Osteocyte (in vitro differentiated cells): ENCODE measurements around the gene IDUA. TPM values are rescaled to one million over a fixed set of nuclear protein-coding genes. Genes with fewer than 3 reads are reported as not detected.

Experiments used
- DNase-seq: peaks from one replicate; pipeline ENCODE4 v3.0.0; 2021; ENCODE audit warnings: mixed read lengths; ENCODE audit not compliant: unreplicated experiment; ENCODE audit errors: extremely low spot score
- H3K27ac Mint-ChIP-seq: one replicate; pipeline ENCODE4 v1.8.0; 2021; ENCODE audit warnings: mild to moderate bottlenecking, mixed read lengths; ENCODE audit not compliant: unreplicated experiment
- H3K27me3 Mint-ChIP-seq: one replicate; pipeline ENCODE4 v1.8.0; 2021; ENCODE audit warnings: mixed read lengths; ENCODE audit not compliant: unreplicated experiment
- H3K36me3 Mint-ChIP-seq: one replicate; pipeline ENCODE4 v1.8.0; 2021; ENCODE audit warnings: mixed read lengths; ENCODE audit not compliant: unreplicated experiment
- H3K4me1 Mint-ChIP-seq: one replicate; pipeline ENCODE4 v1.8.0; 2021; ENCODE audit warnings: mixed read lengths; ENCODE audit not compliant: unreplicated experiment
- H3K4me3 Mint-ChIP-seq: one replicate; pipeline ENCODE4 v1.8.0; 2021; ENCODE audit warnings: mild to moderate bottlenecking, moderate library complexity, mixed read lengths; ENCODE audit not compliant: unreplicated experiment
- H3K9me3 Mint-ChIP-seq: one replicate; pipeline ENCODE4 v1.8.0; 2021; ENCODE audit warnings: mixed read lengths; ENCODE audit not compliant: unreplicated experiment
- total RNA-seq: library from RNA; stranded (reverse); gene quantifications from 2 replicates; pipeline ENCODE4 v1.2.1, GENCODE V29; 2021
- TF ChIP-seq, protein P1 (sequence below): fragments of 200-600 bp; sonication (generic); IDR thresholded peaks from 2 replicates; pipeline ENCODE4 v1.5.0; 2021; ENCODE audit warnings: antibody characterized with exemption, mild to moderate bottlenecking, moderate library complexity

IDUA gene
- total RNA-seq, 1 donor from 2014 or later, result 67.8 TPM

DNA sequence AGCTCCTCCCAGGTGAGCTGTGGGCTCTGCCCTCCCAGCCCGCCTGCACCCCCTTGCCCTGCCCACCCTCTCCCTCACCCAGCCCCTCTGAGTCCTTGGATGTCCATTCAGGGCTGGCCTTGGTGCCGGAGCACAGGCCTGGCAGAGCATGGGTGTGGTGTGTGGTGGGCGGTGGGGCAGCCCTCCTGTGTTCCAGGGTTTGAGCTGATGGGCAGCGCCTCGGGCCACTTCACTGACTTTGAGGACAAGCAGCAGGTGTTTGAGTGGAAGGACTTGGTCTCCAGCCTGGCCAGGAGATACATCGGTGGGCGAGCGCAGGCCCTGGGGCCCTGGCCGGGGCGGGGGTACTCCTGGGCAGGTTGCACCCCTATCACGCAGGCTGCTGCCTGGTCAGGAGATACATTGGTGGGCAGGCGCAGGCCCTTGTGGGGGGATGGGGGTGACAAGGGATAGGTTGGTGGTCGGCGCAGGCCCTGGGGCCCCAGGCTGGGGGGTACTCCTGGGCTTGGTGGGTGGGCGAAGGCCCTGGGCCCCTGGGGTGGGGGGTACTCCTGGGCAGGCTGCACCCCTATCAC lies 13.9 kb downstream of the IDUA start:
- H3K36me3 Mint-ChIP-seq, result no peaks in the 10 kb centered on the region
- H3K4me3 Mint-ChIP-seq, result no peak overlapping the region
- TF ChIP-seq, protein P1, sequence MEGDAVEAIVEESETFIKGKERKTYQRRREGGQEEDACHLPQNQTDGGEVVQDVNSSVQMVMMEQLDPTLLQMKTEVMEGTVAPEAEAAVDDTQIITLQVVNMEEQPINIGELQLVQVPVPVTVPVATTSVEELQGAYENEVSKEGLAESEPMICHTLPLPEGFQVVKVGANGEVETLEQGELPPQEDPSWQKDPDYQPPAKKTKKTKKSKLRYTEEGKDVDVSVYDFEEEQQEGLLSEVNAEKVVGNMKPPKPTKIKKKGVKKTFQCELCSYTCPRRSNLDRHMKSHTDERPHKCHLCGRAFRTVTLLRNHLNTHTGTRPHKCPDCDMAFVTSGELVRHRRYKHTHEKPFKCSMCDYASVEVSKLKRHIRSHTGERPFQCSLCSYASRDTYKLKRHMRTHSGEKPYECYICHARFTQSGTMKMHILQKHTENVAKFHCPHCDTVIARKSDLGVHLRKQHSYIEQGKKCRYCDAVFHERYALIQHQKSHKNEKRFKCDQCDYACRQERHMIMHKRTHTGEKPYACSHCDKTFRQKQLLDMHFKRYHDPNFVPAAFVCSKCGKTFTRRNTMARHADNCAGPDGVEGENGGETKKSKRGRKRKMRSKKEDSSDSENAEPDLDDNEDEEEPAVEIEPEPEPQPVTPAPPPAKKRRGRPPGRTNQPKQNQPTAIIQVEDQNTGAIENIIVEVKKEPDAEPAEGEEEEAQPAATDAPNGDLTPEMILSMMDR, result no peak
- no peak for DNase-seq
- H3K9me3 Mint-ChIP-seq, result no peaks in the 10 kb centered on the region
- H3K4me1 Mint-ChIP-seq, result peaks cover 2% of the 10 kb centered on the region
- H3K27me3 Mint-ChIP-seq, result no peaks in the 10 kb centered on the region
- no peak overlapping the region for H3K27ac Mint-ChIP-seq

- TF ChIP-seq, protein P1, result no peak
- Mint-ChIP-seq H3K27ac (no peak overlapping the region), H3K27me3 (no peaks in the 10 kb centered on the region), H3K4me1 (peaks cover 2% of the 10 kb centered on the region), H3K36me3 (no peaks in the 10 kb centered on the region), H3K4me3 (no peak overlapping the region), H3K9me3 (no peaks in the 10 kb centered on the region)
- DNase-seq, result no peak
Measured at GRCh38 chr4:1001561-1002130, 14.8 kb downstream of the IDUA start.

DNA sequence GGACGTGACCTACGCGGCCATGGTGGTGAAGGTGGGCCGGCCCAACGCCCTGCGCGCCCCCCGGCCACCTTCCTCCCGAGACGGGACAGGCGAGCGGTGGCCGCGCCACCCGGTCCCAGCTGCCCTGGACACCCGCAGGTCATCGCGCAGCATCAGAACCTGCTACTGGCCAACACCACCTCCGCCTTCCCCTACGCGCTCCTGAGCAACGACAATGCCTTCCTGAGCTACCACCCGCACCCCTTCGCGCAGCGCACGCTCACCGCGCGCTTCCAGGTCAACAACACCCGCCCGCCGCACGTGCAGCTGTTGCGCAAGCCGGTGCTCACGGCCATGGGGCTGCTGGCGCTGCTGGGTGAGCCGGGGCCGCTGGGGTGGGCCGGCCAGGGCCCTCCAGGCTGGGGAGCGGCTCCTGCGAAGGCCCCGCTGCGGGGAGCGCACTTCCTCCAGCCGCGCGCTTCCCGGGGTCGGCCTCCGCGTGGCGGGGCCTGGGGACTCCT lies 15.3 kb downstream of the IDUA start:
- H3K27me3 Mint-ChIP-seq, result peaks cover 4% of the 10 kb centered on the region
- DNase-seq, result no peak
- no peaks in the 10 kb centered on the region for H3K36me3 Mint-ChIP-seq
- H3K4me1 Mint-ChIP-seq, result no peaks in the 10 kb centered on the region
- H3K4me3 Mint-ChIP-seq, result no peak overlapping the region
- H3K27ac Mint-ChIP-seq, result no peak overlapping the region
- H3K9me3 Mint-ChIP-seq, result peaks cover 4% of the 10 kb centered on the region
- TF ChIP-seq, protein P1, result no peak

DNA sequence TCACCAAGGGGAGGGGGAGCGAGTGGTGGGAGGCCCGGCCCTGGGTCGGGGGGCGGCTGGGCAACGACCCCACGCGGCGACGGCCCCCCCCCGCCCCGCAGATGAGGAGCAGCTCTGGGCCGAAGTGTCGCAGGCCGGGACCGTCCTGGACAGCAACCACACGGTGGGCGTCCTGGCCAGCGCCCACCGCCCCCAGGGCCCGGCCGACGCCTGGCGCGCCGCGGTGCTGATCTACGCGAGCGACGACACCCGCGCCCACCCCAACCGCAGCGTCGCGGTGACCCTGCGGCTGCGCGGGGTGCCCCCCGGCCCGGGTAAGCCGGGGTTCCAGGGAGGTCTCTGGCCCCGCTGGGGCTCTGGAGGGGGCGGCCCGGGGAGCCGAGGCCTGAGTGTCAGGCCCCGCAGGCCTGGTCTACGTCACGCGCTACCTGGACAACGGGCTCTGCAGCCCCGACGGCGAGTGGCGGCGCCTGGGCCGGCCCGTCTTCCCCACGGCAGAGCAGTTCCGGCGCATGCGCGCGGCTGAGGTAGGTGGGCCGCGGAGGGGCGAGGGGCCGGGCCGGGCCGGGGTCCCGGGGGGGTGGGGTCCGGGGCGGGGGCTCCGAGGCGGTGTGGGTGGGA lies 15.9 kb downstream of the IDUA start:
- Mint-ChIP-seq H3K36me3 (no peaks in the 10 kb centered on the region), H3K4me1 (no peaks in the 10 kb centered on the region), H3K4me3 (no peak overlapping the region), H3K27me3 (peaks cover 7% of the 10 kb centered on the region), H3K9me3 (peaks cover 7% of the 10 kb centered on the region), H3K27ac (no peak overlapping the region)
- TF ChIP-seq, protein P1, result no peak
- DNase-seq, result no peak
